NCI-H345 treated with DMSO at 0.1 percent for 48 hours (cell line): Measurements from ENCODE around the gene OBP2B.
"Not testable (repeated sequence)": the region's sequence is repeated elsewhere in the genome, so short reads cannot be mapped to it uniquely, and the experiment has no call there.

Source experiments
- DNase-seq: peaks from one replicate; lab custom pipeline; 2025; ENCODE audit not compliant: unreplicated experiment; lab: John Stamatoyannopoulos, UW

OBP2B gene

GRCh38 chr9:133208880-133209300, at the start of gene OBP2B:
Gene OBP2B, minus strand, starts transcription at chr9:133209250. Its CDS starts 51 bp downstream, at chr9:133209199.
- DNase-seq = not testable (repeated sequence)

- DNase-seq = no peak
These were observed 49.3 kb upstream of the OBP2B start for GRCh38 chr9:133258061-133259015.

- DNase-seq = no peak
These were observed 48.5 kb upstream of the OBP2B start for GRCh38 chr9:133257465-133257956.

- DNase-seq = no peak
These were observed 47.6 kb upstream of the OBP2B start for GRCh38 chr9:133256686-133257091.

GRCh38 chr9:133256136-133256461, 47.0 kb upstream of the OBP2B start:
- no peak for DNase-seq

GRCh38 chr9:133255371-133256135, 46.5 kb upstream of the OBP2B start:
- DNase-seq = no peak

GRCh38 chr9:133254471-133254870, 45.4 kb upstream of the OBP2B start:
- DNase-seq = no peak

GRCh38 chr9:133253268-133253667, 44.2 kb upstream of the OBP2B start:
- DNase-seq = no peak

- DNase-seq = no peak
These were observed 43.4 kb upstream of the OBP2B start for GRCh38 chr9:133252301-133253020.

- DNase-seq = no peak
These were observed 42.7 kb upstream of the OBP2B start for GRCh38 chr9:133251773-133252172.

GRCh38 chr9:133251221-133251620, 42.2 kb upstream of the OBP2B start:
- DNase-seq = not testable (repeated sequence)

- peak; percentile 51 for DNase-seq
These were observed 41.7 kb upstream of the OBP2B start for GRCh38 chr9:133250741-133251170.

GRCh38 chr9:133249337-133249736, 40.3 kb upstream of the OBP2B start:
- DNase-seq = no peak

- DNase-seq = no peak
These were observed 39.8 kb upstream of the OBP2B start for GRCh38 chr9:133248726-133249295.

GRCh38 chr9:133247632-133248031, 38.6 kb upstream of the OBP2B start:
- DNase-seq = no peak

GRCh38 chr9:133246991-133247390, 37.9 kb upstream of the OBP2B start:
- DNase-seq = no peak

GRCh38 chr9:133246562-133246961, 37.5 kb upstream of the OBP2B start:
- no peak for DNase-seq

- DNase-seq = no peak
These were observed 33.9 kb upstream of the OBP2B start for GRCh38 chr9:133242991-133243390.

GRCh38 chr9:133242241-133242640, 33.2 kb upstream of the OBP2B start:
- DNase-seq = no peak

GRCh38 chr9:133239533-133240090, 30.6 kb upstream of the OBP2B start:
- DNase-seq = no peak
